ENCODE data around the gene POLR1D.

The POLR1D gene

GRCh38 chr13:27665333-27665732 is 43.6 kb downstream of the POLR1D start:
- Histone ChIP-seq H3K36me3 (ENCODE audit: insufficient read depth) (no peaks in the 10 kb centered on the region), H3K9ac (no peak overlapping the region), H4K20me1 (ENCODE audit: insufficient read depth) (no peaks in the 10 kb centered on the region), H3K27me3 (ENCODE audit: insufficient read depth, low read depth) (no peaks in the 10 kb centered on the region), H3K4me3 (IDR thresholded peaks at IDR 0.05; ENCODE audit: insufficient read depth, low read depth, low read length) (no peak overlapping the region), H2AFZ (ENCODE audit: low read depth) (no peak overlapping the region), H3K79me2 (ENCODE audit: insufficient read depth, low read depth) (no peaks in the 10 kb centered on the region), H3K27ac (no peak overlapping the region), H3K4me2 (no peak overlapping the region), H3K4me1 (ENCODE audit: low read depth, poor library complexity, severe bottlenecking) (no peaks in the 10 kb centered on the region)
- no peak for TF ChIP-seq CTCF (conservative IDR thresholded peaks at IDR 0.05; ENCODE audit: low read depth, low read length)

GRCh38 chr13:27665761-27666160 is 44.1 kb downstream of the POLR1D start:
- no peak for TF ChIP-seq CTCF (conservative IDR thresholded peaks at IDR 0.05; ENCODE audit: low read depth, low read length)
- Histone ChIP-seq H3K4me3 (IDR thresholded peaks at IDR 0.05; ENCODE audit: insufficient read depth, low read depth, low read length) (no peak overlapping the region), H3K4me2 (no peak overlapping the region), H3K27me3 (ENCODE audit: insufficient read depth, low read depth) (no peaks in the 10 kb centered on the region), H3K9ac (no peak overlapping the region), H2AFZ (ENCODE audit: low read depth) (no peak overlapping the region), H3K27ac (no peak overlapping the region), H3K79me2 (ENCODE audit: insufficient read depth, low read depth) (no peaks in the 10 kb centered on the region), H3K4me1 (ENCODE audit: low read depth, poor library complexity, severe bottlenecking) (no peaks in the 10 kb centered on the region), H3K36me3 (ENCODE audit: insufficient read depth) (no peaks in the 10 kb centered on the region), H4K20me1 (ENCODE audit: insufficient read depth) (no peaks in the 10 kb centered on the region)

- H3K79me2 ChIP-seq (ENCODE audit: insufficient read depth, low read depth), result no peaks in the 10 kb centered on the region
- no peak for TF ChIP-seq CTCF (conservative IDR thresholded peaks at IDR 0.05; ENCODE audit: low read depth, low read length)
- H3K36me3 ChIP-seq (ENCODE audit: insufficient read depth), result no peaks in the 10 kb centered on the region
- no peaks in the 10 kb centered on the region for H4K20me1 ChIP-seq (ENCODE audit: insufficient read depth)
- no peaks in the 10 kb centered on the region for H3K27me3 ChIP-seq (ENCODE audit: insufficient read depth, low read depth)
- H3K4me2 ChIP-seq, result no peak overlapping the region
- no peaks in the 10 kb centered on the region for H3K4me1 ChIP-seq (ENCODE audit: low read depth, poor library complexity, severe bottlenecking)
- H2AFZ ChIP-seq (ENCODE audit: low read depth), result no peak overlapping the region
- no peak overlapping the region for H3K27ac ChIP-seq
- no peak overlapping the region for H3K4me3 ChIP-seq (IDR thresholded peaks at IDR 0.05; ENCODE audit: insufficient read depth, low read depth, low read length)
- H3K9ac ChIP-seq, result no peak overlapping the region
Measured at GRCh38 chr13:27666951-27667350, 45.3 kb downstream of the POLR1D start.

- H3K27me3 ChIP-seq (ENCODE audit: insufficient read depth, low read depth), result no peaks in the 10 kb centered on the region
- no peak overlapping the region for H3K4me2 ChIP-seq
- no peak overlapping the region for H3K4me3 ChIP-seq (IDR thresholded peaks at IDR 0.05; ENCODE audit: insufficient read depth, low read depth, low read length)
- no peaks in the 10 kb centered on the region for H3K36me3 ChIP-seq (ENCODE audit: insufficient read depth)
- H2AFZ ChIP-seq (ENCODE audit: low read depth), result no peak overlapping the region
- no peak overlapping the region for H3K27ac ChIP-seq
- H3K9ac ChIP-seq, result no peak overlapping the region
- no peaks in the 10 kb centered on the region for H3K79me2 ChIP-seq (ENCODE audit: insufficient read depth, low read depth)
- H4K20me1 ChIP-seq (ENCODE audit: insufficient read depth), result no peaks in the 10 kb centered on the region
- no peaks in the 10 kb centered on the region for H3K4me1 ChIP-seq (ENCODE audit: low read depth, poor library complexity, severe bottlenecking)
- TF ChIP-seq CTCF (conservative IDR thresholded peaks at IDR 0.05; ENCODE audit: low read depth, low read length), result no peak
Measured at GRCh38 chr13:27667946-27668345, 46.3 kb downstream of the POLR1D start.

- no peaks in the 10 kb centered on the region for H4K20me1 ChIP-seq (ENCODE audit: insufficient read depth)
- H3K27ac ChIP-seq, result no peak overlapping the region
- H3K4me1 ChIP-seq (ENCODE audit: low read depth, poor library complexity, severe bottlenecking), result no peaks in the 10 kb centered on the region
- H3K27me3 ChIP-seq (ENCODE audit: insufficient read depth, low read depth), result no peaks in the 10 kb centered on the region
- H3K9ac ChIP-seq, result no peak overlapping the region
- no peak overlapping the region for H2AFZ ChIP-seq (ENCODE audit: low read depth)
- H3K4me2 ChIP-seq, result no peak overlapping the region
- H3K4me3 ChIP-seq (IDR thresholded peaks at IDR 0.05; ENCODE audit: insufficient read depth, low read depth, low read length), result no peak overlapping the region
- no peak for TF ChIP-seq CTCF (conservative IDR thresholded peaks at IDR 0.05; ENCODE audit: low read depth, low read length)
- H3K79me2 ChIP-seq (ENCODE audit: insufficient read depth, low read depth), result no peaks in the 10 kb centered on the region
- no peaks in the 10 kb centered on the region for H3K36me3 ChIP-seq (ENCODE audit: insufficient read depth)
Measured at GRCh38 chr13:27670861-27671260, 49.2 kb downstream of the POLR1D start.
